GM10266 (cell line): ENCODE measurements around the gene MLYCD.

ENCODE experiments used
- DNase-seq: peaks from one replicate; pipeline ENCODE4 v3.0.0; 2012; ENCODE audit errors: extremely low spot score
- TF ChIP-seq, protein P1 (sequence below): IDR thresholded peaks from 2 replicates; pipeline ENCODE4 v1.5.1; 2012; ENCODE audit warnings: mild to moderate bottlenecking, low read depth; ENCODE audit not compliant: control insufficient read depth, insufficient read depth; ENCODE audit errors: missing control alignments

MLYCD gene

DNA sequence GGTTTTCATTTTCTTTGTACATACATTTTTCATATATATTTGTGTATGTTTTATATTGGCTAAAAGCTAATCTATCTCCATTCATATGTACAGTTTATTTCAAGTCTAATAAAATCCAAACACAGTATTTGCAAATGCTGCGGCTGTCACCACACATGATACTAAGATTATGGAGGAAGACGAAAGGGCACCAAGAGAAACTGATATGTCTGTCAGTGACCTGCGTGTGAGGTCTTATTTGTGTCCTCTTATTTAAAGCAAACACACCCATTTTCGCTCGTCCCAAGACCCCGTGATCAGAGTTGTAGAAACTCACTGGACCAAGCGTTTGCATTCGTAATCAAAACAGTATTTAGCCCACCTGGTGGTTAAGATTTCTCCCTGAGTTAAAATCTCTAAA, 8.2 kb downstream of the MLYCD start:
- TF ChIP-seq, protein P1, sequence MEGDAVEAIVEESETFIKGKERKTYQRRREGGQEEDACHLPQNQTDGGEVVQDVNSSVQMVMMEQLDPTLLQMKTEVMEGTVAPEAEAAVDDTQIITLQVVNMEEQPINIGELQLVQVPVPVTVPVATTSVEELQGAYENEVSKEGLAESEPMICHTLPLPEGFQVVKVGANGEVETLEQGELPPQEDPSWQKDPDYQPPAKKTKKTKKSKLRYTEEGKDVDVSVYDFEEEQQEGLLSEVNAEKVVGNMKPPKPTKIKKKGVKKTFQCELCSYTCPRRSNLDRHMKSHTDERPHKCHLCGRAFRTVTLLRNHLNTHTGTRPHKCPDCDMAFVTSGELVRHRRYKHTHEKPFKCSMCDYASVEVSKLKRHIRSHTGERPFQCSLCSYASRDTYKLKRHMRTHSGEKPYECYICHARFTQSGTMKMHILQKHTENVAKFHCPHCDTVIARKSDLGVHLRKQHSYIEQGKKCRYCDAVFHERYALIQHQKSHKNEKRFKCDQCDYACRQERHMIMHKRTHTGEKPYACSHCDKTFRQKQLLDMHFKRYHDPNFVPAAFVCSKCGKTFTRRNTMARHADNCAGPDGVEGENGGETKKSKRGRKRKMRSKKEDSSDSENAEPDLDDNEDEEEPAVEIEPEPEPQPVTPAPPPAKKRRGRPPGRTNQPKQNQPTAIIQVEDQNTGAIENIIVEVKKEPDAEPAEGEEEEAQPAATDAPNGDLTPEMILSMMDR = no peak
- DNase-seq = no peak

DNA sequence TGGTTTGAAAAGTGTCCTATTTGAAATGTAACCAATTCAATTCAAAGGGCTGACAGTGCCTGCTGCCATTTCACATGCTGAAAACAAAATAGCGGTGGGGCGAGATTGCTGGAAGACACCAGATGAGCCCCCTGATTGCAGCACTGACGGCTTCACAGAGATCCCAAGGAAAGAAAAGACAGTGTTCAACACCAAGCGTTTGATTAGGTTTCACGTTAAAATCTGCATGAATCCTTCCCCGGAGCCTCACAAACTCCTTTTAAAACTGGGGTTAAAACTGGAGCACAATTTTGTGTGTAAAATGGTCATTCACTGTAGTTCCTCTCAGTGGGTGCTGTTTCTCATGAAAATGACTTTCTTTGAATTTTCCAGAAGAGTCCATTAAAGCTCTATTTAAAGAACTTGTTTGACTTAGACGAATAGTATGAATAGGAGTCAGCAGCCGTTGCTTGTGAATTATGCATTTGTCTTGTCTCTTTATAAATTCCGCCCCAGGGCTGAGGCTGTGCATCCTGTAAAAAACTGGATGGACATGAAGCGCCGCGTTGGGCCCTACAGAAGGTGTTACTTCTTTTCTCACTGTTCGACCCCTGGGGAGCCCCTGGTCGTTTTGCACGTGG, 8.8 kb downstream of the MLYCD start:
- TF ChIP-seq, protein P1 = no peak
- no peak for DNase-seq

DNA sequence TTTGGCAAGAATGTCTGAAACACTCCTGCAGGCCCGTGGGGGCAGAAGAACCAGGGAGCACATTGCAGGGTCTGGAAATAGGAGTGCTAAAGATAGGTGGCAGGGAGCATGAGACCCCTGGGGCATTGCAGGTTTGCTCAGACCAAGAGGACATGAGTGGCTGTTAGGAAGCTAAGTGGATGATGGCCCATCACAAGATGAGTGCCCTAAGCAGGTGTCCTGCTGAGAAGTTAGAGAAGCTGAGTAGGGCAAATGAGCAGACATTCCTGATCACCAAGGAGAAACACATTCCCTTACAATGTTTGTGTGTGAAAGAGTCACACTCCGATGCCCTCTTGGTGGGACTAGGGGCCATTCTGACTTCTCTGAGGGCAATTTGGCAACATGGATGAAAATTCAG, 9.9 kb downstream of the MLYCD start:
- DNase-seq = no peak
- TF ChIP-seq, protein P1 = no peak

DNA sequence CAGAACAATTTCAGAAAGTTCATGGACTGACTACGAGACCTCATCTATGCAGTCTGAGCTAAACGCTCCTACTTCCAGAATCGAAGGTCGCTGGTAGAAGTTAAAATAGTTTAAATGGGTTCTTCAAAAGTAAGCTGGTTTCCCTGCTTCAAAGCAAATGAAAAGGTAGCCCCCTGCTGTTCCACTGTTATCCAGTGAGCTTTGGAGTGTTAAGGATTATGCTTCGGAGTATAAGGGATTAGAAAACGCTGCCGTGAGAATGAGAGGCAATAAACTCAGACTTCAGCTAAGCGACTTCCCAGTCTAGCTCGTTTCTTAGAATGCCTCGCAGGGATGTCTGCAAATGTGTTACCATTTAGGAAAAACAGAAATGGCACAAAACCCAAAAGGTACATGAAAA, 12.4 kb downstream of the MLYCD start:
- DNase-seq = no peak
- TF ChIP-seq, protein P1 = no peak

DNA sequence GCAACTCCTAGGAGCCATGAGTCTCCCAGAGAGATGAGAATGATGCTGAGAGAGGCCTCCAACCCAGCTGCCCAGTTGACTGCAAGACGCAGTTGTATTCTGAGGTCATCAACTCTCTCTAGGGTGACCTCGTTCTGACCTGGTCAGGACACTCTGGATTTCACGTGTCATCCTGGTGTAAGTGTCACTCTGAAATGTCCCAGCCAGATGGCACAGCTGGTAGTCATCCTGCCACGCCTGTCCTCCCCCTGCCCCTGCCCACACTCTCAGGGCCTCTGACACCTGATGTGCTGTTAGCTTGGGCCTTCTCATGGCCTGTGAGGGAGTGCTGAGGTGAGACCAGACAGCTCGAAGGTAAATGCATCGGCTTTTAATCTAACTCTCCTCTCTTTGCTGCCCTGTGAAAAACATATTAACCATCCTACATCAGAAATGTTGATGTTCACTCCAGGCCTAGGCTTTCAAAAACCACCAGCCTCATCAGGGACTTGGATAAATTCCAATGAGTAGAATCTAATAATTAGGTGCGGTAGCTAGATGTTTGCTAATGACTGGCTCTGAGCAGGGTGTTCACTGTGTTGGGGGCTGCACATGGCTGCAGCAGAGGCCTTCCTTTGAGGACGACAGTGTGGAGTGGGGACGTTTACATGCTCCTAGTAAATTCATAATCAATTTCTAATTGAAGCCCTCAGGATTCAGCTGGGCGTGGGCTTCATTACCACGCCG, 13.8 kb downstream of the MLYCD start:
- TF ChIP-seq, protein P1 = no peak
- DNase-seq = no peak

DNA sequence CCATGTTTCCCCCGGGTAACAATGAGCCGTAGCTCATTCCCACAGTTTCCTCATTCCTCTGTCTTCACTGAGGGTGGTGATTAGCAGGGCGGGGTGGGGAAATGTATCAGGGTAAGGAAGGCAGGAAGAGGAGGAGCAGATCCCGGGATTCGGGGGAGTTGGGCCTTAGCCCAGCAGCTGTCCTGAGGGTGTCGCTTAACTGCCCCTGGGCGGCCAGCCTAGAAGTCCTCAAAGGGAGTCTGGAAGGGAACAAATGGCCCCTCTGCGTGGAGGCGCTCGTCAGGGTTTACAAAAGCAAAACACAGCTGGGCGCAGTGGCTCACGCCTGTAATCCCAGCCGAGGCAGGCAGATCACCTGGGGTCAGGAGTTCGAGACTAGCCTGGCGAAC, 14.3 kb downstream of the MLYCD start:
- DNase-seq = no peak
- TF ChIP-seq, protein P1 = no peak

DNA sequence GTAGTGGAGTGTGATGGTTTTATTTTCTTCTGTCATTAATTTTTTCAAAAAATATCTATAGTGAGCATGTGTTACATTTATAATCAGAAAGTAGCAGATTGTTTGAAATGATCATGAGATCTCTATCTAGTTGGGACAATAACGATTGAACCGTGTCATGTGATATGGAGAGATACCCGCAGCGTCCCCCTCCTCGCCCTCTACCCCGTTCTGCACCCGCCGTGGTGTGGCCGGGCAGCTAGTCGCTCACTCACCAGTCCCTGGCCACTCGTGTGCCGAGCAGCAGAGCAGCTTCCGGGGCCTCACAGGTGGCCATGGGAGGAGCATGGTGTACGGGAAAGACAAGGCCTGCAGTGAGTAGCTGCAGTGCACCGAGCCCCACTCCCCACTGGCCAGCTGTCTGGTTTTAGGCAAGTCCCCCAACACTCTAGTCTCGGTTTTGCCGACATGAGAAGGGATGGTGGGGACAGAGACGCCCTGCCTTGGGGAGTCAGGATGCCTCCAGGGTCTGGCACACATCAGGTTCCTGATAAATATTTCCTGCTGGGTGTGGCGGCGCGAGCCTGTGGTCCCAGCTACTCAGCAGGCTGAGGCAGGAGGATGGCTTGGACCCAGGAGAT, 15.3 kb downstream of the MLYCD start:
- TF ChIP-seq, protein P1 = no peak
- no peak for DNase-seq
